ENCODE results near the gene RPS3. TPM values are rescaled to one million over a fixed set of nuclear protein-coding genes. Genes with fewer than 3 reads are reported as not detected.

The RPS3 gene
- total RNA-seq, 2 experiments from 2014 or later: 4,753 to 4,828 TPM

GRCh38 chr11:75413864-75414263 lies 14.5 kb downstream of the RPS3 start:
- Mint-ChIP-seq H3K27me3 (no peaks in the 10 kb centered on the region), H3K9me3 (no peaks in the 10 kb centered on the region), H3K4me1 (ENCODE audit: low read depth) (peaks cover 4% of the 10 kb centered on the region), H3K36me3 (ENCODE audit: low read depth) (peaks cover 52% of the 10 kb centered on the region), H3K27ac (no peak overlapping the region), H3K4me3 (no peak overlapping the region)
- Histone ChIP-seq H3K4me3 (ENCODE audit: low read length) (no peak overlapping the region), H3K9me3 (ENCODE audit: control insufficient read depth in 1 of 2, insufficient read depth in 1 of 2, low read length in 2 of 2) (no peaks in the 10 kb centered on the region), H3K4me1 (ENCODE audit: insufficient read depth, low read length) (no peaks in the 10 kb centered on the region), H3K27ac (ENCODE audit: low read depth in 1 of 2, low read length in 2 of 2) (no peak overlapping the region), H3K27me3 (ENCODE audit: control insufficient read depth in 1 of 2, insufficient read depth in 2 of 2, low read length in 2 of 2) (no peaks in the 10 kb centered on the region), H3K36me3 (ENCODE audit: insufficient read depth, low read length) (peaks cover 26% of the 10 kb centered on the region)
- no peak for TF ChIP-seq CTCF (IDR thresholded peaks at IDR 0.05)
- intact Hi-C loops (cut with DNase I, micrococcal nuclease): no loop called here
- no peak for ATAC-seq (ENCODE audit: poor library complexity)
- ChIA-PET CTCF (no interaction called here), POLR2A (interaction anchor here (0.6 kb wide), 1 partner anchor 24 kb away, joined by 3 read pairs; no protein-coding TSS in a partner anchor)
- DNase-seq: no peak

GRCh38 chr11:75420224-75421034 lies 21.1 kb downstream of the RPS3 start:
- POLR2A ChIA-PET: interaction anchor here (0.6 to 1.7 kb wide), 2 partner anchors 20 to 87 kb away, joined by 3 to 4 read pairs; no protein-coding TSS in a partner anchor
- no peak overlapping the region for H3K27ac Mint-ChIP-seq

GRCh38 chr11:75421035-75421602 lies 21.8 kb downstream of the RPS3 start:
- Histone ChIP-seq H3K4me1 (ENCODE audit: insufficient read depth, low read length) (no peaks in the 10 kb centered on the region), H3K27ac (ENCODE audit: low read depth in 1 of 2, low read length in 2 of 2) (no peak overlapping the region), H3K27me3 (ENCODE audit: control insufficient read depth in 1 of 2, insufficient read depth in 2 of 2, low read length in 2 of 2) (no peaks in the 10 kb centered on the region), H3K36me3 (ENCODE audit: insufficient read depth, low read length) (peaks cover 16% of the 10 kb centered on the region), H3K4me3 (ENCODE audit: low read length) (no peak overlapping the region), H3K9me3 (ENCODE audit: control insufficient read depth in 1 of 2, insufficient read depth in 1 of 2, low read length in 2 of 2) (no peaks in the 10 kb centered on the region)
- ATAC-seq (ENCODE audit: poor library complexity) (no peak), DNase-seq (no peak)
- intact Hi-C loops (cut with DNase I, micrococcal nuclease): no loop called here
- H3K4me3 Mint-ChIP-seq: no peak overlapping the region
- peaks cover 27% of the 10 kb centered on the region for H3K36me3 Mint-ChIP-seq (ENCODE audit: low read depth)
- no peak for TF ChIP-seq CTCF (IDR thresholded peaks at IDR 0.05)
- H3K27me3 Mint-ChIP-seq: no peaks in the 10 kb centered on the region
- no peak overlapping the region for H3K27ac Mint-ChIP-seq
- ChIA-PET POLR2A (interaction anchor here (1.7 kb wide), 1 partner anchor 21 kb away, joined by 4 read pairs; no protein-coding TSS in a partner anchor), CTCF (no interaction called here)
- no peaks in the 10 kb centered on the region for H3K4me1 Mint-ChIP-seq (ENCODE audit: low read depth)
- no peaks in the 10 kb centered on the region for H3K9me3 Mint-ChIP-seq

More at GRCh38 chr11:75420224-75421034, 21.1 kb downstream of the RPS3 start:
- no peak for TF ChIP-seq CTCF (IDR thresholded peaks at IDR 0.05)
- intact Hi-C loops (cut with DNase I, micrococcal nuclease): no loop called here
- H3K4me1 Mint-ChIP-seq (ENCODE audit: low read depth): no peaks in the 10 kb centered on the region
- H3K27me3 Mint-ChIP-seq: no peaks in the 10 kb centered on the region
- ATAC-seq (ENCODE audit: poor library complexity): no peak
- H3K4me3 Mint-ChIP-seq: no peak overlapping the region
- no peak for DNase-seq
- Histone ChIP-seq H3K27ac (ENCODE audit: low read depth in 1 of 2, low read length in 2 of 2) (no peak overlapping the region), H3K27me3 (ENCODE audit: control insufficient read depth in 1 of 2, insufficient read depth in 2 of 2, low read length in 2 of 2) (no peaks in the 10 kb centered on the region), H3K4me1 (ENCODE audit: insufficient read depth, low read length) (no peaks in the 10 kb centered on the region), H3K9me3 (ENCODE audit: control insufficient read depth in 1 of 2, insufficient read depth in 1 of 2, low read length in 2 of 2) (no peaks in the 10 kb centered on the region), H3K36me3 (ENCODE audit: insufficient read depth, low read length) (peaks cover 16% of the 10 kb centered on the region), H3K4me3 (ENCODE audit: low read length) (no peak overlapping the region)
- no peaks in the 10 kb centered on the region for H3K9me3 Mint-ChIP-seq
- peaks cover 30% of the 10 kb centered on the region for H3K36me3 Mint-ChIP-seq (ENCODE audit: low read depth)
- CTCF ChIA-PET: no interaction called here
